Peyer's patch (tissue), 4 donors: Measurements from ENCODE around the gene DNAH8. TPM values are rescaled to one million over a fixed set of nuclear protein-coding genes. Genes with fewer than 3 reads are reported as not detected.
A peak's percentile ranks its signal among the peaks of the same experiment; 100 is the strongest.

Experiments
- DNase-seq, 3 donors: peaks; one replicate each; pipeline ENCODE4 v3.0.0-alpha.2; 2017 to 2019
- H3K27ac ChIP-seq, 4 donors: fragments of 200-600 bp; sonication (generic); one replicate each; pipeline ENCODE4 v1.5.1; 2016 to 2019
- H3K27me3 ChIP-seq, 2 donors: fragments of 200-600 bp; sonication (generic); one replicate each; pipeline ENCODE4 v1.5.1; 2019
- H3K36me3 ChIP-seq, 3 donors: fragments of 200-600 bp; sonication (generic); one replicate each; pipeline ENCODE4 v1.5.1; 2016 to 2019
- H3K4me1 ChIP-seq, 4 donors: fragments of 200-600 bp; sonication (generic); one replicate each; pipeline ENCODE4 v1.5.1; 2016 to 2019
- H3K4me3 ChIP-seq, 4 donors: fragments of 200-600 bp; sonication (generic); 1 replicate in 3 of 4; 2 replicates in 1 of 4; pipeline ENCODE4 v1.5.1; 2016 to 2019; ENCODE audit warnings: mild to moderate bottlenecking in 1 of 4
- H3K9me3 ChIP-seq, 4 donors: fragments of 200-600 bp; sonication (generic); one replicate each; pipeline ENCODE4 v1.5.1; 2016 to 2019; ENCODE audit warnings: mild to moderate bottlenecking in 1 of 4
- POLR2A ChIP-seq, 2 donors: fragments of 450-650 bp; IDR thresholded peaks; one replicate each; pipeline ENCODE4 v1.5.1; 2017; ENCODE audit warnings: antibody characterized with exemption in 2 of 2, mild to moderate bottlenecking in 2 of 2, moderate library complexity in 2 of 2
- total RNA-seq, 4 donors: library from RNA; depleted of rRNA; stranded (reverse); fragments of >200 nt; gene quantifications; one replicate each; pipeline ENCODE4 v1.1.0, GENCODE V29; 2016
- TF ChIP-seq, protein P1 (sequence below), 6 experiments: fragments of 450-650 bp in 4 of 6; fragments of 200-600 bp in 2 of 6; sonication (generic) in 1 of 6; IDR thresholded peaks; one replicate each; pipeline ENCODE4 v1.5.1; 2017 to 2019; ENCODE audit warnings: antibody characterized with exemption in 6 of 6, mild to moderate bottlenecking in 3 of 6, moderate library complexity in 1 of 6

The DNAH8 gene
- total RNA-seq, 4 donors from 2014 or later: 0.83 TPM; not detected in 3

DNA sequence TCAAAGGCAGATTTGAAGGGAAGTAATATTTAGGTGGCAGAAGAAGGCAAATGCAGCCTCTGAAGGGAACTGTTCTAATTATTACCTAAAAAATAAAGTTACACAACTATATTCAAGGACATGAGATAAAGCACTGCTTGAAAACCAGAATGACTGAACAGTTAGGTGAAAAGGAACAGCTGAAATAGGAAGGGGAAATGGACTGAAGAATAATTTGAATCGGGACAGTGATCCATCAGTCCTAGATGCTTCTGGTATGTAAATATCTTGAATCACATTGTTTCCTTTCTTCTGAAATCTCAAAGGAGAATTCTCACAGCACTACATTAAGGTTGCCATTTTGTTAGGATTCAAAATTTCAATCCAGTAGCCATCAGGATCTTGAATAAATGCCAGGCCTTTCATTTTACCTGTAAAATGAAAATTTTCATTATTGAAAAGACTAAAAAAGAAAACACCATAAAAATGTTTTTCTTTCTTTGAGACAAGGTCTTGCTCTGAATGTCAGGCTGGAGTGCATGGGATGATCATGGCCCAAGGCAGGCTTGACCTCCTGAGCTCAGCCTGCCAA, 38.1 kb upstream of the DNAH8 start:
- no peak for DNase-seq
- peaks cover 0 to 58% (median 0%) of the 10 kb centered on the region in 3 donors for H3K36me3 ChIP-seq
- H3K9me3 ChIP-seq: no peaks in the 10 kb centered on the region
- H3K27ac ChIP-seq: peak overlapping the region in 2 of 4 donors; percentile 68
- no peaks in the 10 kb centered on the region for H3K27me3 ChIP-seq
- peaks cover 0 to 9% (median 0%) of the 10 kb centered on the region in 4 donors for H3K4me1 ChIP-seq
- no peak overlapping the region for H3K4me3 ChIP-seq
- no peak for TF ChIP-seq POLR2A (IDR thresholded peaks at IDR 0.05)
- TF ChIP-seq, protein P1, sequence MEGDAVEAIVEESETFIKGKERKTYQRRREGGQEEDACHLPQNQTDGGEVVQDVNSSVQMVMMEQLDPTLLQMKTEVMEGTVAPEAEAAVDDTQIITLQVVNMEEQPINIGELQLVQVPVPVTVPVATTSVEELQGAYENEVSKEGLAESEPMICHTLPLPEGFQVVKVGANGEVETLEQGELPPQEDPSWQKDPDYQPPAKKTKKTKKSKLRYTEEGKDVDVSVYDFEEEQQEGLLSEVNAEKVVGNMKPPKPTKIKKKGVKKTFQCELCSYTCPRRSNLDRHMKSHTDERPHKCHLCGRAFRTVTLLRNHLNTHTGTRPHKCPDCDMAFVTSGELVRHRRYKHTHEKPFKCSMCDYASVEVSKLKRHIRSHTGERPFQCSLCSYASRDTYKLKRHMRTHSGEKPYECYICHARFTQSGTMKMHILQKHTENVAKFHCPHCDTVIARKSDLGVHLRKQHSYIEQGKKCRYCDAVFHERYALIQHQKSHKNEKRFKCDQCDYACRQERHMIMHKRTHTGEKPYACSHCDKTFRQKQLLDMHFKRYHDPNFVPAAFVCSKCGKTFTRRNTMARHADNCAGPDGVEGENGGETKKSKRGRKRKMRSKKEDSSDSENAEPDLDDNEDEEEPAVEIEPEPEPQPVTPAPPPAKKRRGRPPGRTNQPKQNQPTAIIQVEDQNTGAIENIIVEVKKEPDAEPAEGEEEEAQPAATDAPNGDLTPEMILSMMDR (IDR thresholded peaks at IDR 0.05): no peak

DNA sequence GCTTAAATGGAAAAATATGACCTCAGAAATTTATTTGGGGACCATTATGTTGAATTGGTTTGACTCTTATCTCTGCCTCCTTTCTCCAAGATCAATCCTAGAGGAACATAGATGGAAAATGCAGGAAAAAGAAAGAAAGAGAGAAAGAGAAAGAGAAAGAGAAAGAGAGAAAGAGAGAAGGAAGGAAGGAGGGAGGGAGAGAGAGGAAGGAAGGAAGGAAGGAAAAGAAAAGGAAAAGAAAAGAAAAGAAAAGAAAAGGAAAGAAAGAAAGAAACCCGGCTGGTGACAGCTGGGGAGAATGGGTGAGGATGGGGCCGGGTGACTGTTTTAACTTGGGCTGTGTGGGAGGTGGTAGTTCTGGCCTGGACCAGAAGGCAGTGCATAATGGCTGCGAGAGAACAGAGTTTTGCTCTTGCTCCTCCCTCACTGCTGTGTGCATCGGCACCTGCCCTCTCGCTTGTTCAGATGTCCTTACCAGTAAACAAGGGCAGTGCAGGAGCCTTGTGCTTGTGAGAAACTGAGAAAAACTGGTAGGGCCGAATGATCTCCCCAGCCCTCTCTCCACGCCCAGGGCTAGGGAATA, 36.8 kb upstream of the DNAH8 start:
- TF ChIP-seq POLR2A (IDR thresholded peaks at IDR 0.05): no peak
- TF ChIP-seq, protein P1 (IDR thresholded peaks at IDR 0.05): no peak
- Histone ChIP-seq H3K27me3 (no peaks in the 10 kb centered on the region), H3K27ac (peak overlapping the region in 2 of 4 donors; percentile 68), H3K4me3 (no peak overlapping the region), H3K36me3 (peaks cover 0 to 71% (median 0%) of the 10 kb centered on the region in 3 donors), H3K4me1 (peaks cover 0 to 9% (median 0%) of the 10 kb centered on the region in 4 donors), H3K9me3 (no peaks in the 10 kb centered on the region)
- no peak for DNase-seq

DNA sequence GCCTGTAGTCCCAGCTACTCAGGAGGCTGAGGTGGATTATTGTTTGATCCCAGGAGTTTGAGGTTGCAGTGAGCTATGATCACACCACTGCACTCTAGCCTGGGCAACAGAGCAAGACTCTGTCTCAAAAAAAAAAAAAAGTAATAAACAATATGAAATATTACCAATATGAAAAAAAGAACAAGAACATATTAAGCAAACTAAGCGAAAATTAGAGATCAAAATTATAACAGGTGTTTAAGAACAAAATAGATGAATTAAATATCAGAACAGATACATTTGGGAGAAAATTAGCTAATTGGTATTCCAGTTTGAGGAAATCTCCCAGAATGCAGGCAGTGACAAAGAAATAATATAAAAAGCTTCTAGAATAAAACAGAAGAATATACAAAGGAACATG, 35.4 kb upstream of the DNAH8 start:
- H3K4me3 ChIP-seq: no peak overlapping the region
- no peak for DNase-seq

DNA sequence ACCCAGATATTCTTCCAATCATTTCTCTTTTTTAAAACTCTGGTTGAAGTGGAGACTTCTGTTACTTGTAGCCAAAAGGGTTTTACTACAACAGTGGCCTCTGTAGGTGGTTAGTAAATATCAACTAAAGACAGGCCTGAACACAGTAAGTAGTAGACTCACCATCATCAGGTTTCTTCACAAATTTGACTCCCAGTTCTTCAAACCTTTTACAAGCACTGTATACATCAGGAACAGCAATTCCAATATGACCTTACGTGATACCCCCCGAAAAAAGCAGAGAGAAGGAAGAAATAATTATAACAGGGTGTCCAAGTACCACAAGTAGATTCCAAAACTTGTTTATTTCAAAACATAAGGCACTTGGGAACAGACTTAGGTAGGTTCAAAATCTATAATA, 33.3 kb upstream of the DNAH8 start:
- no peak overlapping the region for H3K27ac ChIP-seq
- no peak for TF ChIP-seq POLR2A (IDR thresholded peaks at IDR 0.05)
- TF ChIP-seq, protein P1 (IDR thresholded peaks at IDR 0.05): no peak

More for the DNA sequence above, 35.4 kb upstream of the DNAH8 start:
- peaks cover 0 to 9% (median 0%) of the 10 kb centered on the region in 4 donors for H3K4me1 ChIP-seq
- peaks cover 0 to 81% (median 0%) of the 10 kb centered on the region in 3 donors for H3K36me3 ChIP-seq
- TF ChIP-seq, protein P1 (IDR thresholded peaks at IDR 0.05): no peak
- no peak overlapping the region for H3K27ac ChIP-seq
- no peaks in the 10 kb centered on the region for H3K27me3 ChIP-seq
- no peaks in the 10 kb centered on the region for H3K9me3 ChIP-seq

DNA sequence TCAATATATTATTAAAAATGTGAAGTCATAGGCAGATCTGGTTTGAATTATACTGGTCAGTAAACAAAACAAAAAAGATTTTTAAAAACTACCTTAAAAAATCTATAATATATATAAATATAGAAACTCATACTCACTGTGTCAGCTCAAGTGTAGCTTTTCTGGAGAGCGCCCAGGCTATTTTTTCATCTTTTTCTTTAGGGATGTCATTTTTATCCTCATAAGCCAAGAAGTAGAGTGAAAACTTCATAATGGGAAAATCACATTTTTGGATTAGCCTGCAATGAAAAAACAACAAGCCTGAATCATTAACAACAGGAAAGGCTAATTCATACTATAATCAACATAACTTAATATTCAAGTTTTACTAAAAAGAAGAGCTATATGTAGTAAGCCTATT, 30.9 kb upstream of the DNAH8 start:
- Histone ChIP-seq H3K27ac (no peak overlapping the region), H3K4me3 (no peak overlapping the region), H3K4me1 (peaks cover 0 to 5% (median 0%) of the 10 kb centered on the region in 4 donors), H3K27me3 (no peaks in the 10 kb centered on the region), H3K9me3 (no peaks in the 10 kb centered on the region), H3K36me3 (peaks cover 0 to 47% (median 0%) of the 10 kb centered on the region in 3 donors)
- no peak for DNase-seq
- TF ChIP-seq POLR2A (IDR thresholded peaks at IDR 0.05): no peak
- TF ChIP-seq, protein P1 (IDR thresholded peaks at IDR 0.05): no peak

More for the DNA sequence above, 33.3 kb upstream of the DNAH8 start:
- H3K27me3 ChIP-seq: no peaks in the 10 kb centered on the region
- peaks cover 0 to 9% (median 0%) of the 10 kb centered on the region in 4 donors for H3K4me1 ChIP-seq
- no peak for DNase-seq
- H3K36me3 ChIP-seq: peaks cover 0 to 67% (median 0%) of the 10 kb centered on the region in 3 donors
- no peaks in the 10 kb centered on the region for H3K9me3 ChIP-seq
- no peak overlapping the region for H3K4me3 ChIP-seq
